ENCODE measurements around the gene PEF1.

The PEF1 gene

GRCh38 chr1:31584869-31585735 is 59.6 kb downstream of the PEF1 start:
- DNase-seq (ENCODE audit: low read depth) = no peak

DNA sequence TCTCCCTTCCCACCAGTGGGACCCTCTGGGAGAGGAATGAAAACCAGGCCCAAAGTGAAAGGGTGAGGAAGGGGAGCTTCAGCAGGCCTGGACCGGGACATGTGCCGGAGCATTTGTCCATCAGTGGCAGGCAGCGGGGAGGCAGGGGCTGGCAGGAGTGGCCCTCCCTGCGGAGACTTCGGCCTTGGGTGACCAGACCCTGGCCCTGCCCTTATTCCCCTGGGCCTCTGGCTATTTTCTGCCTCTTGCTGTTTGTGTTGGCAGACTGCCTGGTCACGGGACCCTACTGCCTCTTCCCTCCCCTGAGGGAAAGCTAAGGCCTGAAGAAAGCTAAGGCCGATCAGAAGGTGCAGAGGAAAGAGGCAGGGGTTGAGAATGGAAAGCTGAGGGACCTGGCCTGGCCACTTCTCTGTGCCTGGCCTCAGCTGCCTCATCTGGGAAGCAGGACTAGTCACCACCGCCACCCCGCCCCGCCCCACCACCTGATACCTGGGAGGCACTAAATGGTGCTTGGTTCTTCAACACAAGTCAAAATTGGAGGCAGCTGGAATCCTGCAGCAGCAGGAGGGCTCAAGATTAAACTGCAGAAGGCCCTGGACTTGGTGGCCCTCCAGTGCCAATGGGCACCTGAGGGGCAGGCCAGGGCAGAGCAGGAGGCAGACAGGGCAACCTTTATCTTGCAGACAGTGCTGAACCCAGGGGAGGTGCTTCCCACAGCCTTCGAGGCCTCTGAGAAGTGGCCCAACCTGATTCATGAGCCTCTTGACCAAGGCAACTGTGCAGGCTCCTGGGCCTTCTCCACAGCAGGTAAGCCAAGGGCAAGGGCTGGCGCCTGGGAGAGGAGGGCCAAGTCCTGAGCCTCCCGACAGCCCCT is 60.4 kb downstream of the PEF1 start:
- DNase-seq (ENCODE audit: low read depth) = peak; percentile 18

GRCh38 chr1:31583082-31583994 is 61.3 kb downstream of the PEF1 start:
- no peak for DNase-seq (ENCODE audit: low read depth)

DNA sequence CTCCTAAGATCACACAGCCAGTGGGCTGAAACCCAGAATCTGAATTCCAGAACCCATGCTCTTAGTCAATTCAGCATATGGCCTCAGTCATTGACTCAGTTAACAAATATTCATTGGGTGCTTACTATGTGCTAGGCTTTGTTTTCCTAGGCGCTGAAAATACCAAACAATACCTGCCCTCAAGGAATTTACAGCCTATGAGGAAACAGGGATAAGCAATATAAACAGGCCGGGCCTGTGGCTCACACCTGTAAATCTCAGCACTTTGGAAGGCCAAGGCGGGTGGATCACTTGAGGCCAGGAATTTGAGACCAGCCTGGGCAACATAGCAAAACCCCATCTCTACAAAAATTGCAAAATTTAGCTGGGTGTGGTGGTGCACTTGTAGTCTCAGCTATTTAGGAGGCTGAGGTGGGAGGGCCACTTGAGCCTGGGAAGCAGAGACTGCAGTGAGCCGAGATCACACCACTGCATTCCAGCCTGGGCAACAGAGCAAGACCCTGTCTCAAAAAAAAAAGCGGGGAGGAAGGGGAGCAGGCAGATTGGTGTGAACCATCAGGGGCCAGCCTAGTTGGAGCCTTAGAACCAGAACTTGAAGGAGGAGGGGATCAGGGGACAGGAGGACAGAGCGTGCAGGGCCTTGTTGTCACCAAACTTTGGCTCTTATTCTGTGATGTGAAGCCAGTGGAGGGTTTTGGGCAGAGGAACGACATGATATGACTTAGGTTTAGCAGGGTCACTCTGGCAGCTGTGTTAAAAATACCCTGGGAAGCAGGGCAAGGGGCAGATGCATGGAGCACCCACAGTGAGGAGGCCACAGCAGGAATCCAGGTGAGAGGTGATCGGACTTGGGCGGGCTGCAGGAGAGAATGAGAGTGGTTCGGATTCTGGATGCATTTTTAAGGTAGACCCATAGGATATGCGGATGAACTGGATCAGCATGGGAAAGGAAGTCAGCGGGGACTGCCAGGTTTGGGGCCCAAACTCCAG is 62.6 kb downstream of the PEF1 start:
- DNase-seq (ENCODE audit: low read depth) = no peak

- DNase-seq (ENCODE audit: low read depth) = no peak
Observed at GRCh38 chr1:31580891-31581603, 63.6 kb downstream of the PEF1 start.

GRCh38 chr1:31580513-31580870 is 64.2 kb downstream of the PEF1 start:
- DNase-seq (ENCODE audit: low read depth) = no peak

Measured in fibroblast of the conjunctiva (primary cell).